HCT116 (cell line): ENCODE results near the gene MAGI3. TPM values are rescaled to one million over a fixed set of nuclear protein-coding genes. Genes with fewer than 3 reads are reported as not detected.

Experiments
- ATAC-seq: fragments of 200-7000 bp; cut with Tn5 transposase; 2 replicates; pipeline ENCODE4 v1.9.1; 2020; ENCODE audit warnings: mild to moderate bottlenecking, moderate library complexity
- BruUV-seq: library from RNA; stranded (reverse); fragments of 400-500 nt; replicated peaks from 2 replicates; lab custom pipeline; 2021; lab: Mats Ljungman, UMichigan
- CTCF ChIA-PET: fragments of 300-600 bp; sonication (Branson Sonifier 250); formaldehyde crosslinking; loops from one replicate; lab custom pipeline; 2021; ENCODE audit warnings: antibody characterized with exemption; lab: Charles Lee
- POLR2A ChIA-PET: fragments of 300-600, 350-600 bp; sonication (Branson Sonifier 250); formaldehyde crosslinking; loops from one replicate; lab custom pipeline; 2021; ENCODE audit warnings: antibody characterized with exemption; lab: Charles Lee
- RAD21 ChIA-PET, 2 experiments: fragments of 300-600 bp; sonication (Branson Sonifier 250); formaldehyde crosslinking; loops; one replicate each; lab custom pipeline; 2023; ENCODE audit warnings: low total read pairs in 2 of 2; ENCODE audit not compliant: uncharacterized antibody in 2 of 2, unreplicated experiment in 2 of 2, low non-redundant PET in 1 of 2; lab: Charles Lee
- DNase-seq: peaks from one replicate; pipeline ENCODE4 v3.0.0-alpha.2; 2010; ENCODE audit warnings: low read depth, low spot score
- H2AFZ ChIP-seq: fragments of 200-600 bp; shearing (Covaris generic), sonication (generic); 2 replicates; pipeline ENCODE4 v1.6.1; 2017; ENCODE audit warnings: low read depth, mixed run types, mixed read lengths, antibody characterized with exemption, low read length; ENCODE audit not compliant: poor library complexity, severe bottlenecking
- H3K27ac ChIP-seq: 2 replicates; pipeline ENCODE4 v1.5.1; 2012; ENCODE audit warnings: low read depth, low read length
- H3K27me3 ChIP-seq: fragments of 200-600 bp; sonication (generic); 2 replicates; pipeline ENCODE4 v1.6.1; 2016; ENCODE audit warnings: mixed run types, low read length, mixed read lengths; ENCODE audit not compliant: insufficient read depth
- H3K36me3 ChIP-seq, 2 experiments: fragments of 200-500 bp in 1 of 2; fragments of 200-600 bp in 1 of 2; sonication (Bioruptor generic) in 1 of 2; sonication (generic) in 1 of 2; 2 replicates each; pipeline versions ENCODE4 v1.5.1 to v1.6.1; 2014 to 2016; ENCODE audit warnings: low read length in 2 of 2, inconsistent platforms in 1 of 2, mixed read lengths in 1 of 2, mixed run types in 1 of 2; ENCODE audit not compliant: insufficient read depth in 2 of 2, control insufficient read depth in 1 of 2
- H3K4me1 ChIP-seq, 2 experiments: fragments of 200-600 bp in 1 of 2; sonication (generic) in 1 of 2; 2 replicates each; pipeline versions ENCODE4 v1.5.1 to v1.6.1; 2012 to 2017; ENCODE audit warnings: low read length in 2 of 2, inconsistent platforms in 1 of 2, mild to moderate bottlenecking in 1 of 2, mixed read lengths in 1 of 2, mixed run types in 1 of 2, moderate library complexity in 1 of 2; ENCODE audit not compliant: insufficient read depth in 2 of 2, control insufficient read depth in 1 of 2
- H3K4me2 ChIP-seq: fragments of 200-600 bp; sonication (generic); 2 replicates; pipeline ENCODE4 v1.6.1; 2017; ENCODE audit warnings: mixed run types, low read length, mixed read lengths
- H3K4me3 ChIP-seq, 2 experiments: fragments of 200-600 bp in 1 of 2; sonication (generic) in 1 of 2; replicated peaks in 1 of 2; 2 replicates each; pipeline ENCODE4 v1.5.1; 2011 to 2016; ENCODE audit warnings: low read length in 2 of 2, control low read depth in 1 of 2, low read depth in 1 of 2, mild to moderate bottlenecking in 1 of 2, mixed read lengths in 1 of 2, mixed run types in 1 of 2
- H3K79me2 ChIP-seq: fragments of 200-600 bp; sonication (generic); 2 replicates; pipeline ENCODE4 v1.6.1; 2017; ENCODE audit warnings: mild to moderate bottlenecking, mixed run types, low read length, moderate library complexity, mixed read lengths; ENCODE audit not compliant: insufficient read depth
- H3K9ac ChIP-seq: fragments of 200-600 bp; sonication (generic); 2 replicates; pipeline ENCODE4 v1.6.1; 2016; ENCODE audit warnings: low read length, mixed read lengths
- H3K9me2 ChIP-seq: fragments of 200-600 bp; sonication (generic), shearing (Covaris generic); 2 replicates; pipeline ENCODE4 v1.6.1; 2017; ENCODE audit warnings: mixed run types, mild to moderate bottlenecking, moderate library complexity; ENCODE audit not compliant: insufficient read depth
- H3K9me3 ChIP-seq, 2 experiments: fragments of 200-500 bp in 1 of 2; fragments of 200-600 bp in 1 of 2; sonication (Bioruptor generic) in 1 of 2; sonication (generic) in 1 of 2; 2 replicates each; pipeline ENCODE4 v1.6.1; 2014 to 2017; ENCODE audit warnings: low read length in 2 of 2, mixed read lengths in 2 of 2, inconsistent platforms in 1 of 2, low read depth in 1 of 2, mild to moderate bottlenecking in 1 of 2, mixed run types in 1 of 2, moderate library complexity in 1 of 2; ENCODE audit not compliant: control insufficient read depth in 1 of 2, insufficient read depth in 1 of 2
- H4K20me1 ChIP-seq: fragments of 200-600 bp; sonication (generic), shearing (Covaris generic); 2 replicates; pipeline ENCODE4 v1.6.1; 2017; ENCODE audit warnings: mixed run types, mild to moderate bottlenecking, moderate library complexity; ENCODE audit not compliant: insufficient read depth
- CBX3 ChIP-seq: IDR thresholded peaks from 2 replicates; pipeline ENCODE4 v1.6.1; 2012; ENCODE audit warnings: low read depth
- CEBPB ChIP-seq: IDR thresholded peaks from 2 replicates; pipeline ENCODE4 v1.6.1; 2012; ENCODE audit warnings: low read depth
- EZH2 ChIP-seq: fragments of 200-600 bp; sonication (generic); IDR thresholded peaks from 2 replicates; pipeline ENCODE4 v1.6.1; 2017; ENCODE audit warnings: antibody characterized with exemption, mixed run types
- EZH2phosphoT487 ChIP-seq: fragments of 200-600 bp; IDR thresholded peaks from 2 replicates; pipeline ENCODE4 v1.6.1; 2018; ENCODE audit warnings: antibody characterized with exemption, borderline replicate concordance
- JUND ChIP-seq: IDR thresholded peaks from 2 replicates; pipeline ENCODE4 v1.6.1; 2012
- SP1 ChIP-seq: IDR thresholded peaks from 2 replicates; pipeline ENCODE4 v1.6.1; 2012; ENCODE audit warnings: low read depth
- TCF7L2 ChIP-seq: IDR thresholded peaks from 2 replicates; pipeline ENCODE4 v1.7.0; 2011; ENCODE audit warnings: borderline replicate concordance, inconsistent platforms; ENCODE audit not compliant: insufficient read depth, insufficient read length; ENCODE audit errors: extremely low read depth
- YY1 ChIP-seq: IDR thresholded peaks from 2 replicates; pipeline ENCODE4 v1.6.1; 2011; ENCODE audit warnings: low read length, low read depth, moderate library complexity, mild to moderate bottlenecking; ENCODE audit not compliant: insufficient replicate concordance; ENCODE audit errors: extremely low read depth
- ZNF274 ChIP-seq: fragments of 200-500 bp; sonication (Bioruptor generic); IDR thresholded peaks from 2 replicates; pipeline ENCODE4 v1.6.1; 2014; ENCODE audit warnings: mild to moderate bottlenecking, low read depth, low read length, inconsistent platforms
- intact Hi-C: fragments of 100-400 bp; cut with micrococcal nuclease; formaldehyde crosslinking; loops from 2 replicates; pipeline ENCODE4 v1.10.0; 2022
- total RNA-seq: library from RNA; stranded (reverse); gene quantifications from one replicate; pipeline ENCODE4 v1.2.1, GENCODE V29; 2021; ENCODE audit not compliant: unreplicated experiment
- TF ChIP-seq, protein P1 (sequence below), 3 experiments: fragments of 200-600 bp in 1 of 3; sonication (generic) in 1 of 3; IDR thresholded peaks in 2 of 3; conservative IDR thresholded peaks in 1 of 3; 2 replicates each; pipeline ENCODE4 v1.5.1; 2012 to 2017; ENCODE audit warnings: low read depth in 2 of 3, low read length in 2 of 3, antibody characterized with exemption in 1 of 3, borderline replicate concordance in 1 of 3, control low read depth in 1 of 3, mild to moderate bottlenecking in 1 of 3, mixed read lengths in 1 of 3, mixed run types in 1 of 3, moderate library complexity in 1 of 3; ENCODE audit not compliant: insufficient read depth in 1 of 3
- TF ChIP-seq, protein P2 (sequence below): IDR thresholded peaks from 2 replicates; pipeline ENCODE4 v1.6.1; 2011; ENCODE audit warnings: mild to moderate bottlenecking, low read length, moderate library complexity; ENCODE audit not compliant: insufficient replicate concordance; ENCODE audit errors: extremely low read depth
- TF ChIP-seq, protein P3 (sequence below): IDR thresholded peaks from 2 replicates; pipeline ENCODE4 v1.6.1; 2012; ENCODE audit warnings: low read depth

MAGI3 gene
- total RNA-seq, 1 experiment from 2014 or later = 11.8 TPM

DNA sequence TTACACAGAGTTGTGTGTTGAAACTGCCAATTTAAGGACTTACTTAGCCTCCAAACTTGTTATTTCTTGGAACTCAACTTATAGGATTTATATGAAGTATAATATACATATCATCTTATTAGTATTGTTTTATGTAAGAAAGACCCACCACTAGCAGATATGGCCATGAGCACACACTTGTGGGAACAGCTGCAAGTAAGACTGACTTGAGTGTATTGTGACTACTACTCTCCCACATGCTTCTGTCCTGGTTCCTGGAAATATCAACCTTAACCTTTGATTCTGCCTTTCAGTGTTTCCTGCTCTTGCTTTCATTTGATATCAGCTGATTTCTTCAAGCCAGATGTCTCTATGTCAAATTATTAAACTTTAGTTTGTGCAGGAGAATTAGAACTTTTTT lies 175.3 kb downstream of the MAGI3 start:
- POLR2A ChIA-PET = no interaction called here
- no peak for DNase-seq
- TF ChIP-seq TCF7L2 = no peak
- no peak for TF ChIP-seq EZH2
- TF ChIP-seq SP1 = no peak
- TF ChIP-seq, protein P1, sequence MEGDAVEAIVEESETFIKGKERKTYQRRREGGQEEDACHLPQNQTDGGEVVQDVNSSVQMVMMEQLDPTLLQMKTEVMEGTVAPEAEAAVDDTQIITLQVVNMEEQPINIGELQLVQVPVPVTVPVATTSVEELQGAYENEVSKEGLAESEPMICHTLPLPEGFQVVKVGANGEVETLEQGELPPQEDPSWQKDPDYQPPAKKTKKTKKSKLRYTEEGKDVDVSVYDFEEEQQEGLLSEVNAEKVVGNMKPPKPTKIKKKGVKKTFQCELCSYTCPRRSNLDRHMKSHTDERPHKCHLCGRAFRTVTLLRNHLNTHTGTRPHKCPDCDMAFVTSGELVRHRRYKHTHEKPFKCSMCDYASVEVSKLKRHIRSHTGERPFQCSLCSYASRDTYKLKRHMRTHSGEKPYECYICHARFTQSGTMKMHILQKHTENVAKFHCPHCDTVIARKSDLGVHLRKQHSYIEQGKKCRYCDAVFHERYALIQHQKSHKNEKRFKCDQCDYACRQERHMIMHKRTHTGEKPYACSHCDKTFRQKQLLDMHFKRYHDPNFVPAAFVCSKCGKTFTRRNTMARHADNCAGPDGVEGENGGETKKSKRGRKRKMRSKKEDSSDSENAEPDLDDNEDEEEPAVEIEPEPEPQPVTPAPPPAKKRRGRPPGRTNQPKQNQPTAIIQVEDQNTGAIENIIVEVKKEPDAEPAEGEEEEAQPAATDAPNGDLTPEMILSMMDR (IDR thresholded peaks at IDR 0.05 in 2 of 3, conservative IDR thresholded peaks at IDR 0.05 in 1 of 3; ENCODE audit: borderline replicate concordance in 1 of 3, insufficient read depth in 1 of 3, low read depth in 2 of 3, low read length in 2 of 3) = no peak
- no peak for TF ChIP-seq ZNF274
- no peak for TF ChIP-seq EZH2phosphoT487
- no peak for TF ChIP-seq JUND
- no peak for TF ChIP-seq YY1
- no peak for TF ChIP-seq CEBPB
- TF ChIP-seq, protein P2, sequence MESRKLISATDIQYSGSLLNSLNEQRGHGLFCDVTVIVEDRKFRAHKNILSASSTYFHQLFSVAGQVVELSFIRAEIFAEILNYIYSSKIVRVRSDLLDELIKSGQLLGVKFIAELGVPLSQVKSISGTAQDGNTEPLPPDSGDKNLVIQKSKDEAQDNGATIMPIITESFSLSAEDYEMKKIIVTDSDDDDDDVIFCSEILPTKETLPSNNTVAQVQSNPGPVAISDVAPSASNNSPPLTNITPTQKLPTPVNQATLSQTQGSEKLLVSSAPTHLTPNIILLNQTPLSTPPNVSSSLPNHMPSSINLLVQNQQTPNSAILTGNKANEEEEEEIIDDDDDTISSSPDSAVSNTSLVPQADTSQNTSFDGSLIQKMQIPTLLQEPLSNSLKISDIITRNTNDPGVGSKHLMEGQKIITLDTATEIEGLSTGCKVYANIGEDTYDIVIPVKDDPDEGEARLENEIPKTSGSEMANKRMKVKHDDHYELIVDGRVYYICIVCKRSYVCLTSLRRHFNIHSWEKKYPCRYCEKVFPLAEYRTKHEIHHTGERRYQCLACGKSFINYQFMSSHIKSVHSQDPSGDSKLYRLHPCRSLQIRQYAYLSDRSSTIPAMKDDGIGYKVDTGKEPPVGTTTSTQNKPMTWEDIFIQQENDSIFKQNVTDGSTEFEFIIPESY = no peak
- TF ChIP-seq, protein P3, sequence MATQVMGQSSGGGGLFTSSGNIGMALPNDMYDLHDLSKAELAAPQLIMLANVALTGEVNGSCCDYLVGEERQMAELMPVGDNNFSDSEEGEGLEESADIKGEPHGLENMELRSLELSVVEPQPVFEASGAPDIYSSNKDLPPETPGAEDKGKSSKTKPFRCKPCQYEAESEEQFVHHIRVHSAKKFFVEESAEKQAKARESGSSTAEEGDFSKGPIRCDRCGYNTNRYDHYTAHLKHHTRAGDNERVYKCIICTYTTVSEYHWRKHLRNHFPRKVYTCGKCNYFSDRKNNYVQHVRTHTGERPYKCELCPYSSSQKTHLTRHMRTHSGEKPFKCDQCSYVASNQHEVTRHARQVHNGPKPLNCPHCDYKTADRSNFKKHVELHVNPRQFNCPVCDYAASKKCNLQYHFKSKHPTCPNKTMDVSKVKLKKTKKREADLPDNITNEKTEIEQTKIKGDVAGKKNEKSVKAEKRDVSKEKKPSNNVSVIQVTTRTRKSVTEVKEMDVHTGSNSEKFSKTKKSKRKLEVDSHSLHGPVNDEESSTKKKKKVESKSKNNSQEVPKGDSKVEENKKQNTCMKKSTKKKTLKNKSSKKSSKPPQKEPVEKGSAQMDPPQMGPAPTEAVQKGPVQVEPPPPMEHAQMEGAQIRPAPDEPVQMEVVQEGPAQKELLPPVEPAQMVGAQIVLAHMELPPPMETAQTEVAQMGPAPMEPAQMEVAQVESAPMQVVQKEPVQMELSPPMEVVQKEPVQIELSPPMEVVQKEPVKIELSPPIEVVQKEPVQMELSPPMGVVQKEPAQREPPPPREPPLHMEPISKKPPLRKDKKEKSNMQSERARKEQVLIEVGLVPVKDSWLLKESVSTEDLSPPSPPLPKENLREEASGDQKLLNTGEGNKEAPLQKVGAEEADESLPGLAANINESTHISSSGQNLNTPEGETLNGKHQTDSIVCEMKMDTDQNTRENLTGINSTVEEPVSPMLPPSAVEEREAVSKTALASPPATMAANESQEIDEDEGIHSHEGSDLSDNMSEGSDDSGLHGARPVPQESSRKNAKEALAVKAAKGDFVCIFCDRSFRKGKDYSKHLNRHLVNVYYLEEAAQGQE = no peak
- TF ChIP-seq CBX3 = no peak
- Histone ChIP-seq H3K27me3 (no peaks in the 10 kb centered on the region), H3K4me1 (no peaks in the 10 kb centered on the region), H3K36me3 (no peaks in the 10 kb centered on the region; a peak in 1 of 4 replicates), H3K4me3 (no peak overlapping the region), H3K9me2 (no peaks in the 10 kb centered on the region), H3K27ac (no peak overlapping the region), H2AFZ (no peak overlapping the region), H3K4me2 (no peak overlapping the region), H3K9me3 (no peaks in the 10 kb centered on the region; a peak in 1 of 4 replicates), H3K79me2 (no peaks in the 10 kb centered on the region), H3K9ac (no peak overlapping the region), H4K20me1 (no peaks in the 10 kb centered on the region)
- intact Hi-C loops = no loop called here
- no peak for ATAC-seq
- CTCF ChIA-PET = no interaction called here
- no TSS peak for BruUV-seq
- RAD21 ChIA-PET = no interaction called here
